ENCODE measurements around the gene POTEM.
"Not testable (repeated sequence)": the region's sequence is repeated elsewhere in the genome, so short reads cannot be mapped to it uniquely, and the experiment has no call there.

DNA sequence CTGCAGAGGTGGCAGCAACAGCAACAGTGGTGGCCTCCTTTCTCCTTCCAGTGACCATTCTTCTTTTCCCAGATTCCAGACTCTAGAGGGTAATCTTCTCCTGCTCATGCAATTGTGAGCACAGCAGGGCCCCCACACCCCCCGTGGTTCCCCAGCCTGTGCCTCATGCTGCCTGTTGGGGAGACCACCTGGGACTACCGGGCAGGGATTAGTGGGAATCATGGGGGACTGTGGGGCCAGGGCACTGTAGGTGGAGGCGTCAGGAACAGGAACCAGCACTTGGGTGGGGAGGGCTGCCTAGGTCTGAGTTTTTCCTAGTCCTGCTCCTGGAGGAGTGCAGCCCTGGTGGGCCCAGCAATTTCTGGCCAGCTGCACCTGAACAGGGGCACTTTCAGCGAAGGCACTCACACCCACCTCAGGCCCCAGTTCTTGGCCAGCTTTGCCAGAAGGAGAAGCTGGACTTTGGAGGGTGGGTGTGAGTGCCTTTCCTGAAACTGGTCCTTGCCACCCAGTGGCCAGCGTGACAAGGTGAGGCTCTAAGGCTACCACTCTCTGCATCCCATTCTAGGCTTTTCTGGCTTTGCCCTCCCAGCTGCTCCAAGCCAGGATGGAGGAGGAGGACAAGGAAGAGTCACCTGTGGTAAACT, 46.1 kb upstream of the POTEM start:
- TF ChIP-seq TAF1 (IDR thresholded peaks at IDR 0.05; ENCODE audit: borderline replicate concordance, low read depth, low read length); POLR2AphosphoS5 (IDR thresholded peaks at IDR 0.05; ENCODE audit: low read depth, low read length): not testable (repeated sequence)

Data from GM12892 (cell line).